Erythroblast (primary cell): ENCODE data around the gene TTC28.

Experiments used
- DNase-seq, 2 experiments: peaks; one replicate each; lab custom pipeline; 2025; lab: John Stamatoyannopoulos, UW
- GATA1 ChIP-seq: IDR thresholded peaks from 2 replicates; pipeline ENCODE4 v1.6.1; 2011; ENCODE audit warnings: low read depth, mild to moderate bottlenecking, control low read depth, low read length, moderate library complexity
- POLR2A ChIP-seq: IDR thresholded peaks from 2 replicates; pipeline ENCODE4 v1.6.1; 2011; ENCODE audit warnings: mild to moderate bottlenecking, low read length

The TTC28 gene

DNA sequence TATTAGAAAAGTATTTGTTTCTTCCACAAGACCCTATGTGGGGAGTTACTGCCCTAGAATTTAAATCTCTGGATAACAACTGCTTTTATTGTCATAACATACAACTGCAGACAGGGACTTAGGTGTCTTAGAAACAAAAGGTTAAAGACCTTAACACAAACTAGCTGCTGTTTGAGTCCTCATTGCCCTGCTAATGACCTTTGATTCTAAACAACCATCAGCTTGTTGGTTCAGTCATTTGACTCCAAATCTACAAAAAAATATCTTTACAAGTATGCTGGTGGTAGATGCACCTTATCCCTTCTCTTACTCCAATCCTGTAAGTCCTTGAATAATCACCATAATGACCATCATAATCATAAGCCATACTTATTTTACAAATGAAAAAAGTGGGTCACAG is 383.2 kb downstream of the TTC28 start:
- no peak for TF ChIP-seq GATA1
- no peak for TF ChIP-seq POLR2A
- no peak for DNase-seq

DNA sequence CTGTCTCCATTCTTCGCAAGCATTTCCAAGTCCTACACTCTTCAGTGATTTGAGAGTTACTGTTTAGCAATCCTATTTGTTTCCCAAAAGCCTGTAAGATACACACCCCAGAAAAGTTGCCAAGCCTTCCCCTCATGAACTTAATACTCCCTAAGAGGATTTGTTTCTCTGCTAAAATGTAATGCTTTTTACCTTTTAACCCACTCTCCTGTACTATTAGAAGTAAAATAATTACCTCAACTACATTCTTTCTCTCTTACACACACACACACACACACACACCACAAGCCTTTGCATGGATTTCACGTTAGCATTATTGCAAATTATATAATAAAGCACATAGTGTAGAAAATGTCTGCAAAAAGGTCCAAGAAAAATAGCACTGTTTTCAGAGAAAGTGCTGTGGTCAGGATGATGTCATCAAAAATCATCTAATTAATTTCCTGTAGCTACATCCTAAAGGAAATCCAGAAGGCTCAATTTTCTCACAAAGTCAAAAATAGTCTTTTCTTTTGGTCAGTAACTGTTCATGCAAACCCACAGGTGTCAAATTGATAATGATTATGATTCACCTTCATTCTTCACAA is 396.5 kb downstream of the TTC28 start:
- TF ChIP-seq POLR2A (no peak), GATA1 (no peak)
- no peak for DNase-seq

DNA sequence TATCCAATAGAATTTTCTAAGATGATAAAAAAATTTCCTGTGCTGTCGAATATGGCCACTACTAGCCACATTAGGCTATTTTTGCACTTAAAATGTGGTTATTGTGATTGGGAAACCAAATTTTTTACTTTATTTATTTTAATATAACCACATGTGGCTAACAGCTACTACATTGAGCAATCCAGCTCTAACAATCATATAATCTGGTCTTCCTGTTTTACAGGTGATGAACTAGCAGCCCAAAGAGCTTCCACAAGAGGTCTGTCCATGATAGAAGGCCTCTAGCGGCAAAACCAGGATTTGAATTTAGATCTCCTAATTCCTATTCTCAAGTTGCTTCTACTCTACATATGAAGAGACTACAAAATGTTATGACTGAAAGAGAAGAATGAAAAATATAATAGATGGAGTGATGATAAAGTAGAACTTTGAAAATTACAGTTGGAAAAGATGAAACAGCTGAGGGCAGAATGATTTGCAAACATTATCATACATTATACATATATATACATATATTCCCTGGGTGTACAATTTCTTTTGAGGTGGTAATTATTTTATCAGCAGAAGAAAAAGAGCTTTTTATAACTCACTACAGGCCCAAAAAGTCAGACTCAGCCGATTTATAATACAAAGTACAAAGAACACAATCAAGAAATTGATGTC is 397.1 kb downstream of the TTC28 start:
- DNase-seq, result no peak
- TF ChIP-seq GATA1 (no peak), POLR2A (no peak)

DNA sequence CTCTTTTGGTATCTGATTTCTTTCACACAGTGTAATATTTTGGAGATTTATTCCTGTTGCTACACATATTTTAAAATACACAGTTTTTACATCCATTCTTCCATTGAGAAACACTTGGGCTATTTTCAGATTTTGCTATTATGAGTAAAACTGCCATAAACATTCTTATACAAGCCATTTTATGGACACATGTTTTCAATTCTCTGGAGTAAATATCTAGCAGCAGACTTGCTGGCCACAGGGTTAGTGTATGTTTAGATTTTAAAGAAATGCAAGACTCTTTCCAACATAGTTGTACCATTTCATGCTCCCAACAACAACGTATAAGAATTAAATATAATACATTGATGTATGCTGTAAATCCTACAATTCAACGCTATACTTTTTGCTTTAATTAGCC is 399.8 kb downstream of the TTC28 start:
- DNase-seq, result no peak
- TF ChIP-seq GATA1 (no peak), POLR2A (no peak)

DNA sequence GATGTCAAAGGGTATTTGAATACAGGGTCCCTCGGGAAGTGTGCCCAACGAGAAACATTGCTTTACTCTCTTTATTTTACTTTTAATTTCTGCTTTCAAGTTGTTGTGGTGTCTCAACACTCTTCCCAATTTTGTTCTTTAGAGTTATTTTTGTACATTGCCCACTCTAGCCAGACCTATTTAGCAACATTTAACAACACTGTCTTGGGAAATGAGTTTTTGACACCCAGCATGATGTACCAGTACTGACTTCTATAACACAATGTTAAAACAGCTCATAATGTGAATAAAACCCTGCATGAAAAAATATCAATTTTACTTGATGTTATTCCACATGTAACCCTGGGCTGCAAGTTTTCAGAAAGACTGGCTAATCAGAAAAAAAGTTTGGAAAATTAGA is 410.4 kb downstream of the TTC28 start:
- TF ChIP-seq POLR2A (no peak), GATA1 (no peak)
- no peak for DNase-seq

DNA sequence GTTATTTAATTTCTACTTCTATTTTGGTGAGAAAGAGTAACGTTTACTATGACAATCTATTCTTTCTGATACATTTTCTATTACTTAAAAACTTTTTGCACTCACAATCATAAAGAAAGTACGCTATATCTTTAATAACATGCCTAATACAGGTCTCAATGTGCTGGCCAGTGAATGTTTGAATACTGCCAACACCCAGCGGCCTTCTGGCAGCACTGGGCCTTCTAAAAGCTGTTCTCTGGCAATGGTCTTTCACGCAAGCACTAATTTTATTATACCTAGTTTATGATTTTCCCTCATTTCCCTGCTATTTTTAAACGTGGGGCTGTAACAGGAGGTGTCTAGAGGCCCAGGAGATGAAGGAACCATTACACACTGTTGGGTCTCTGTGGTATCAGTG is 410.8 kb downstream of the TTC28 start:
- no peak for TF ChIP-seq POLR2A
- TF ChIP-seq GATA1, result no peak
- DNase-seq, result no peak

DNA sequence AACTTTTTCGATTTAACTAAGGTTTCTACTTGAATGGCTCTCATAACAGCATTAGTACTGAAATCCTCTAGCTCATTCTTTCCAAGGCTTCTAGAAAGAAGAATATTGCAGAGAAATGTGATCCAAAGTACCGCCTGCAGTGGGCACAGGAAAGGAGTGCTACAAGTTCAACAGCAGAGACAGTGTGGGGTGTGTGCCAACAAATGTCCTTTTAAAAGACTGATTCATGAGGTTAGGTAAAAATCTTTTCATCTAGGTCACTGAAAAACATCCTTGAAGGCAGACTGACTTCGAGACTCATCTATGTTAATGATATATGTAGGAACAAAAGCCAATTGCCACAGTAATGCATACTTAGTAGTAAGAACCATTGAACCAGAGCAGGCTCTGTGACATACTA is 411.5 kb downstream of the TTC28 start:
- TF ChIP-seq POLR2A (no peak), GATA1 (no peak)
- no peak for DNase-seq

DNA sequence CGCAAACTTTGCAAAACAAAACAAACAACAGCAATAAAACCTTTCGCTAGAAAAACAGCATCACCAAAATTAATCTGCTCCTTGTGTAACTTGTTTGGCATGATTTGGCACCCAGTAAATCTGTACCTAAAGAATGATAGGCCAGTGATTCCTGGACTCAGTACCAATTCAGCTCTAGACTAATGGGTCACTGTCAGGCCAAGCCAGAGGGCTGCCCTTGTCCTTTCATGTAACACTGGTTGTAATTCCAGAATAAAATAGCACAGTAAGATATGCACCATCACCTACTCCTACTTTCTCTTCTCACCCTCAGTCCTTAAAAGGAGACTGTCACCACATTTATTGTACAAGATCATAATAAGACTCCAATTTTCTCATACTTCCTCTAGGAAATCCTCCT is 419.0 kb downstream of the TTC28 start:
- no peak for TF ChIP-seq GATA1
- TF ChIP-seq POLR2A, result no peak
- DNase-seq, result no peak

DNA sequence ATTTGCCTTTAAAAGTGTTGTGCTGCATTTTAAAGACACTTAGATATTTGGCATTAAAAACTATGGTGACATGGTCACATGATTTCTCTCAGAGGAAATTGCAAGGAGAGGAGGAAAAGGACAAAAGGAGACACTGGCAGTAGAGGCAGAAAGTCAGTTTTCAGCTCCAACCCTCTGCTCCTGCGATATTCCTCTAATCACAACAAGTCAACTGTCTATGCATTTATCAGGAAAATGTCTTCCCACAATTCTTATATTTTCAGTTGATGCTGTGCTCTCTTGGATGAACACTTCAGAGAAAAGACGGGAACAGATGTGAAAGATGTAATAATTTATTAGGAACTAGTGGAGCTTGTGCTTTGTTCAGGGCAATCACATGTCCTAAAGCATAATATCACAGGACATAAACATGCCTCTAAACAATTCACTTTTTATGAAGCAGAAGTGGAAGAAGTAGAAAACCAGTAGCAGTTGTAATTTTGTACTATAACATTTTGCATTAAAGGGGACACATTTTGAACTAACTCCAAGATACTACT is 419.8 kb downstream of the TTC28 start:
- TF ChIP-seq POLR2A (no peak), GATA1 (no peak)
- no peak for DNase-seq

DNA sequence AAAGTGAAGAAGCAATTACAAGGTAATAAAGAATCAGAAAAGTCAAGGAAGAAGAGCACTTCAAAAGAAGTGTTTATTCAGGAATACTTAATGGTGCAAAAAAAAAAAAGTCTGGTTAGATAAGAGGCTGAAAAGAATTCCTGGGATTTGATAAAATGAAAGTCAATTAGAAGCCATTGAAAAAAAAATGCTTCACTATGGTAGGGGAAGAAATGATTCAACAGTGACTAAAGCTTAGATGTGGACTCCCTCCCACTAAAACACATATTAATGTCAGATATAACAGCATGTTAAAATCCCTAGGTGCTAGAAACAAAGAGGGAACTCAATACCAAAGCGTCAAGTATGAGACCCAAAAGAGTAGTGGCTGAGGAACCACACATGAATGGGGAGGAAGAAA is 425.2 kb downstream of the TTC28 start:
- TF ChIP-seq POLR2A, result no peak
- no peak for TF ChIP-seq GATA1
- no peak for DNase-seq

DNA sequence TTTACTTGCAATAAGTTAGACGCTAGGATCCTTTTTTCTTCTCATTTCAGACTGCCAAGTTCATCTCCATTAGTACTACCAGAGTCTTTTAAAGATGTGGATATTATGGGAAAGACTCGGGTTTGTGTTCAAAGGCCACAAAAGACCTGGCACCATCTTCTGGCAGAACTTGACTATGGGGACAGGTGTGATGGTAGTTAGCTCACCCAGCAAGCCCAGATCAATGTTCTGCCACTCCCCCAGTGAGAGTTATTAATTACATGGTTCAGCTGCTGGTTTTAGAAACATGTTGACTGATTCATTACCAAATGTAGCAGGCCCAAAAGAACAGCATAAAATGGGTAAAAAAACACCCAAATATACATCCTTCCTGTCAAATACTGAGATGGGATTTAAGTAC is 427.1 kb downstream of the TTC28 start:
- TF ChIP-seq POLR2A (no peak), GATA1 (no peak)

DNA sequence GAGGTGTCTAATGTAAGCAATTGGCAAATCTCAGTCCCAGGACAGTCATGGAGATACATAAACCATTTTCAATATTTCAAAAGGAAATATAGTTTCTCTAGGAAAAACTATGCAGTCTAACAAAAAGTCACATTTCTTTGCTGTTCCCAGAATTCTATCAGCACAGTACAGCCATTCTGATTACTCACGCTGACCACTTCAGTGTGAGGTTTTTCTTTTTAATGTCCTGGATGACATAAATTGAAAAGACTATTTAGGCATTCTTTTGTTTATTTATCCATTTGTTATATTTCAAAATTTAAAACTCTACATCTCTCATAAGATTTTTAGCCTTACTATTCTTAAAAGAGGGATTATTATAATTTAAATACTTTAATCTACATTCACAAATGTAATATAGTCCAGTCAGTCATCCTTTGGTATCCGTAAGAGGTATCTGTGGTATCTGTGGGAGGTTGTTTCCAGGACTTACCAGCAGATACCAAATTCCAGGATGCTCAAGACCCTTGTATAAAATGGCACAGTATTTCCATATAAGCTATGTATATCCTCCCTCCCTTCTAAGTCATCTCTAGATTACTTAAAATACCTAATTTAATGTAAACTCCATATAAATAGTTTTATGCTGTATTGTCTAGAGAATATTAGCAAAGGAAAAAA is 429.5 kb downstream of the TTC28 start:
- DNase-seq, result no peak
- TF ChIP-seq POLR2A, result no peak
- no peak for TF ChIP-seq GATA1

More for the DNA sequence above, 427.1 kb downstream of the TTC28 start:
- DNase-seq, result no peak

DNA sequence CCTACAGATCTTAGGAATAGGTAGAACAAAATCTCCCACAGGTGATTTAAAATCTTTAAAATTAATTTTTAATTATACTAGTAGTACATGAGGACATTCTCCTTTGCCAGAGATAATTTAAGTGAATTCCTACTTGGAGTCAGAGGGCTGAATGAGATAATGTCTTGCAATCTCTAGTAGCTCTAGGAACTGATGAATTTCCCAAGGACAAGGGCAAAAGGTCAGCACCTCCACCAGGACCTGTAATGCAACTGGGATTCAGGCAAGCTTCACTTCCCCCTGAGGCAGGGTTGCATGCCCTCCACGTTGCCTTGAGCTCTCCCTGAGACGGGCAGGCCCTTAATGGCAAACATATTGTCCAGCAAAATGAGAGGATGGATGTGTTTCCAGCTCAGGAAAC is 430.2 kb downstream of the TTC28 start:
- DNase-seq, result no peak
- no peak for TF ChIP-seq GATA1
- no peak for TF ChIP-seq POLR2A

DNA sequence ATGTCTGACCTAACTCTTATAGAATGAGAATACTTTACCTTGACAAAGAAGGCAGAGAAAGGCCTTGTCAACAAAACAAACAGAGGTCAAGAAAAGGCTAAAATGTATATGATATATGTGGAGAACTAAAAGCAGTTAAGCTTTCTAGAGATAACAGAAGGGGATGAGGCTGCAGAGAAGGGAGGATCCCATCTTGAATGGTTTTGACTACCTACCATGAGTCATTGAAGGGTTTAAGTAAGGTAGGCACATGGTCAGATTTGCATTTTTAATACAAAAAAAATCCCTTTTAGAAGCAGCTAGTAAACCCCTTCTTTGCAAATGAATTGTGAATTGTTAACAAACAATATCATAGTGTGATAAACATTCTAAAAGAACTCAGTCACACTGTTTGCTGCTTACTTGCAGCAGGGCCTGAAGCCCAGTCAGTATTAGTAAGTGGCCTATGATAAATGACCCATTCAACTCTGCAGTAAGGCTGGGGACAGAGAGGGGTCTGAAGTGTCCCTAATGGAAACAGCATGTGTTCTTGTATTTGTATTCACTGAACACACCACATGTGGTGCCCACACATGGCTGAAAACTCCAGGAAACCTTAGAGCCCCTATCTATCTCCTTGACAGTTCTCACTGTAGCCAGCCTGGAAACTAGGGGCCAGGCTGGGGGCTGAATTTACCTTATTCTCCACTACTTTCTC is 431.8 kb downstream of the TTC28 start:
- TF ChIP-seq POLR2A (no peak), GATA1 (no peak)
- no peak for DNase-seq
